Liver (tissue), 9 donors: ENCODE measurements around the gene MAP3K4. TPM values are rescaled to one million over a fixed set of nuclear protein-coding genes. Genes with fewer than 3 reads are reported as not detected.

Experiments
- DNase-seq: peaks from one replicate; pipeline ENCODE4 v3.0.0-alpha.2; 2017; ENCODE audit warnings: low spot score
- H3K27ac ChIP-seq, 2 donors: one replicate each; pipeline ENCODE4 v1.7.0; 2013; ENCODE audit warnings: inconsistent platforms in 2 of 2, low read length in 2 of 2, control low read depth in 1 of 2, low read depth in 1 of 2, mild to moderate bottlenecking in 1 of 2
- H3K27me3 ChIP-seq, 4 donors: one replicate each; pipeline versions ENCODE4 v1.6.1 to v1.7.0; 2013; ENCODE audit warnings: low read length in 3 of 4, inconsistent platforms in 1 of 4, mild to moderate bottlenecking in 1 of 4, moderate library complexity in 1 of 4; ENCODE audit not compliant: control insufficient read depth in 4 of 4, insufficient read depth in 4 of 4
- H3K36me3 ChIP-seq, 4 donors: one replicate each; pipeline versions ENCODE4 v1.6.1 to v1.7.0; 2013; ENCODE audit warnings: low read length in 3 of 4, mild to moderate bottlenecking in 3 of 4, low read depth in 1 of 4, moderate library complexity in 1 of 4; ENCODE audit not compliant: control insufficient read depth in 4 of 4, insufficient read depth in 3 of 4
- H3K4me1 ChIP-seq, 4 donors: one replicate each; pipeline versions ENCODE4 v1.6.1 to v1.7.0; 2013; ENCODE audit warnings: low read length in 3 of 4, mild to moderate bottlenecking in 3 of 4, moderate library complexity in 1 of 4; ENCODE audit not compliant: control insufficient read depth in 4 of 4, insufficient read depth in 4 of 4
- H3K4me3 ChIP-seq, 3 donors: one replicate each; pipeline versions ENCODE4 v1.6.1 to v1.7.0; 2013; ENCODE audit warnings: low read length in 3 of 3, control low read depth in 1 of 3, low read depth in 1 of 3, mild to moderate bottlenecking in 1 of 3
- H3K9ac ChIP-seq, 2 donors: one replicate each; pipeline ENCODE4 v1.7.0; 2013; ENCODE audit warnings: low read length in 2 of 2, mild to moderate bottlenecking in 2 of 2, moderate library complexity in 2 of 2, control low read depth in 1 of 2, low read depth in 1 of 2
- H3K9me3 ChIP-seq, 4 donors: one replicate each; pipeline versions ENCODE4 v1.6.1 to v1.7.0; 2013; ENCODE audit warnings: low read length in 3 of 4; ENCODE audit not compliant: control insufficient read depth in 4 of 4
- EGR1 ChIP-seq, 2 donors: IDR thresholded peaks; 2 replicates each; pipeline ENCODE4 v1.6.1; 2016 to 2018; ENCODE audit warnings: antibody characterized with exemption in 2 of 2, low read depth in 2 of 2
- FOXA1 ChIP-seq: IDR thresholded peaks from 2 replicates; pipeline ENCODE4 v1.6.1; 2016; ENCODE audit warnings: antibody characterized with exemption
- FOXA2 ChIP-seq: IDR thresholded peaks from 2 replicates; pipeline ENCODE4 v1.6.1; 2016; ENCODE audit warnings: antibody characterized with exemption
- GABPA ChIP-seq, 2 donors: IDR thresholded peaks in 1 of 2; conservative IDR thresholded peaks in 1 of 2; 2 replicates each; pipeline ENCODE4 v1.6.1; 2016; ENCODE audit warnings: antibody characterized with exemption in 2 of 2, mild to moderate bottlenecking in 1 of 2, moderate library complexity in 1 of 2
- HNF4A ChIP-seq, 2 donors: conservative IDR thresholded peaks; 2 replicates each; pipeline ENCODE4 v1.6.1; 2016; ENCODE audit warnings: antibody characterized with exemption in 2 of 2, mild to moderate bottlenecking in 2 of 2
- HNF4G ChIP-seq: IDR thresholded peaks from 2 replicates; pipeline ENCODE4 v1.6.1; 2016; ENCODE audit warnings: antibody characterized with exemption
- JUND ChIP-seq, 2 donors: IDR thresholded peaks; 2 replicates each; pipeline ENCODE4 v1.6.1; 2016; ENCODE audit warnings: antibody characterized with exemption in 2 of 2
- MAX ChIP-seq: IDR thresholded peaks from 2 replicates; pipeline ENCODE4 v1.6.1; 2016; ENCODE audit warnings: antibody characterized with exemption
- NR2F2 ChIP-seq: IDR thresholded peaks from 2 replicates; pipeline ENCODE4 v1.6.1; 2016; ENCODE audit warnings: antibody characterized with exemption
- RAD21 ChIP-seq, 2 donors: IDR thresholded peaks; 2 replicates each; pipeline ENCODE4 v1.6.1; 2016; ENCODE audit warnings: antibody characterized with exemption in 2 of 2, mild to moderate bottlenecking in 2 of 2
- RXRA ChIP-seq, 2 donors: IDR thresholded peaks; 2 replicates each; pipeline ENCODE4 v1.6.1; 2017 to 2018; ENCODE audit warnings: antibody characterized with exemption in 2 of 2, mild to moderate bottlenecking in 1 of 2
- SP1 ChIP-seq: IDR thresholded peaks from 2 replicates; pipeline ENCODE4 v1.6.1; 2018; ENCODE audit warnings: antibody characterized with exemption, mild to moderate bottlenecking
- TAF1 ChIP-seq: conservative IDR thresholded peaks from 2 replicates; pipeline ENCODE4 v1.6.1; 2016; ENCODE audit warnings: antibody characterized with exemption, mild to moderate bottlenecking
- YY1 ChIP-seq: IDR thresholded peaks from 2 replicates; pipeline ENCODE4 v1.6.1; 2016; ENCODE audit warnings: antibody characterized with exemption, mild to moderate bottlenecking
- WGBS: extraction: QIAGEN DNeasy Blood & Tissue Kit; methylation state at CpG from one replicate; pipeline ENCODE4 v1.1.7; 2013; 5-methylcytosine and 5-hydroxymethylcytosine counted together
- polyA plus RNA-seq, 2 donors: library from polyadenylated mRNA; stranded (reverse) in 1 of 2; unstranded in 1 of 2; fragments of 200-250 nt in 1 of 2; fragments of >200 nt in 1 of 2; fragmentation: Nextera tagmentation in 1 of 2; extraction: Ambion mirVana in 1 of 2; gene quantifications; one replicate each; pipeline versions ENCODE4 v1.2.1 to v1.2.3, GENCODE V29; 2013 to 2015
- total RNA-seq, 2 donors: library from RNA; depleted of rRNA; stranded (reverse); fragments of >200 nt; gene quantifications; one replicate each; pipeline ENCODE4 v1.2.3, GENCODE V29; 2014
- TF ChIP-seq, protein P1 (sequence below): IDR thresholded peaks from 2 replicates; pipeline ENCODE4 v1.6.1; 2016; ENCODE audit warnings: antibody characterized with exemption, mild to moderate bottlenecking
- TF ChIP-seq, protein P2 (sequence below): IDR thresholded peaks from 2 replicates; pipeline ENCODE4 v1.6.1; 2016; ENCODE audit warnings: antibody characterized with exemption
- TF ChIP-seq, protein P3 (sequence below): IDR thresholded peaks from 2 replicates; pipeline ENCODE4 v1.6.1; 2016; ENCODE audit warnings: antibody characterized with exemption
- TF ChIP-seq, protein P4 (sequence below): fragments of 150-350 bp; IDR thresholded peaks from 2 replicates; pipeline ENCODE4 v1.5.1; 2017; ENCODE audit warnings: improper control_type of control experiment, low read depth, low read length; ENCODE audit not compliant: missing input control
- donor health status: healthy.
- donor health status: healthy.
- donor health status: healthy.
- donor health status: healthy.
- donor health status: healthy.

Gene MAP3K4
- total and polyA plus RNA-seq, 4 donors, result 4.3 to 20.0 (median 11.7) TPM

DNA sequence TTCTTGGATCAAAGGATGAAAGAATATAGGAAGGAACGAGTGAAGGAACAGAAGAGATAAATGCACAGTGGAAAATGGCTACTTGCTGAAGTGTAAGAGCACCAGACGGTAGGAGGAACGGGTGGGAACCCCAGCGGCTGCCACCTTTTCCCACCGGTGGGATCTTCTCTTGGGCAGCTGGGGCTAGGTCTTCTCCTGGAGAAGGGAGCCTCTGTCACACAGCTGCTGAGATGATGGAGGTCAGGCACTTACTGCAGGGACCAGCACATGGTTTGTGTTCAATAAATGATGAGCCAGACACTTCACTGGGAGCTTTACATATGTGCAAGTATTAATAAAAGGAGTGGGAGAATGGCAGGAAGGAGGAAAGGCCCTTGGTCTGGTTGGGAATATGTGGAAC lies 158.6 kb downstream of the MAP3K4 start (continued):
- TF ChIP-seq, protein P1, sequence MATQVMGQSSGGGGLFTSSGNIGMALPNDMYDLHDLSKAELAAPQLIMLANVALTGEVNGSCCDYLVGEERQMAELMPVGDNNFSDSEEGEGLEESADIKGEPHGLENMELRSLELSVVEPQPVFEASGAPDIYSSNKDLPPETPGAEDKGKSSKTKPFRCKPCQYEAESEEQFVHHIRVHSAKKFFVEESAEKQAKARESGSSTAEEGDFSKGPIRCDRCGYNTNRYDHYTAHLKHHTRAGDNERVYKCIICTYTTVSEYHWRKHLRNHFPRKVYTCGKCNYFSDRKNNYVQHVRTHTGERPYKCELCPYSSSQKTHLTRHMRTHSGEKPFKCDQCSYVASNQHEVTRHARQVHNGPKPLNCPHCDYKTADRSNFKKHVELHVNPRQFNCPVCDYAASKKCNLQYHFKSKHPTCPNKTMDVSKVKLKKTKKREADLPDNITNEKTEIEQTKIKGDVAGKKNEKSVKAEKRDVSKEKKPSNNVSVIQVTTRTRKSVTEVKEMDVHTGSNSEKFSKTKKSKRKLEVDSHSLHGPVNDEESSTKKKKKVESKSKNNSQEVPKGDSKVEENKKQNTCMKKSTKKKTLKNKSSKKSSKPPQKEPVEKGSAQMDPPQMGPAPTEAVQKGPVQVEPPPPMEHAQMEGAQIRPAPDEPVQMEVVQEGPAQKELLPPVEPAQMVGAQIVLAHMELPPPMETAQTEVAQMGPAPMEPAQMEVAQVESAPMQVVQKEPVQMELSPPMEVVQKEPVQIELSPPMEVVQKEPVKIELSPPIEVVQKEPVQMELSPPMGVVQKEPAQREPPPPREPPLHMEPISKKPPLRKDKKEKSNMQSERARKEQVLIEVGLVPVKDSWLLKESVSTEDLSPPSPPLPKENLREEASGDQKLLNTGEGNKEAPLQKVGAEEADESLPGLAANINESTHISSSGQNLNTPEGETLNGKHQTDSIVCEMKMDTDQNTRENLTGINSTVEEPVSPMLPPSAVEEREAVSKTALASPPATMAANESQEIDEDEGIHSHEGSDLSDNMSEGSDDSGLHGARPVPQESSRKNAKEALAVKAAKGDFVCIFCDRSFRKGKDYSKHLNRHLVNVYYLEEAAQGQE, result no peak

DNA sequence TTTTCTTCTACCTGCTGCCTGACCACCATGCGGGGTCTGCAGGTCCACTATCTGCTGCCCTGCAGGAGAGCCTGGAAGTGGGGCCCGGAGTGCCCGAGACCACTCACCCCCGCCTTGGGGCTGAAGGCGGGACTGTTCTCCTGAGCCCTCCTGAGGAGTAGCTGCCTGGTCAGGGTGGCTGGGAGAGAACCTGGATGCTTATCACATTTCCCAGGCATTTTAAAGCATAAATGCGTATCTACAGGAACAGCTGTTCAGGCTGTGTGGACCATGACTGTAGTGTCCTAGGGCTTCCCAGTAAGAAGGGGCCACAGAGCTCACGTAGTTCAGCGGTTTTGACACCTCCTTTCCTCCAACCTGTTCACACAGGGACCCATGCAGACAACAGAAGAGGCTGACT lies 159.0 kb downstream of the MAP3K4 start:
- no peak for DNase-seq
- Histone ChIP-seq H3K36me3 (no peaks in the 10 kb centered on the region), H3K4me1 (no peaks in the 10 kb centered on the region), H3K9me3 (no peaks in the 10 kb centered on the region), H3K4me3 (no peak overlapping the region), H3K9ac (no peak overlapping the region), H3K27ac (no peak overlapping the region), H3K27me3 (no peaks in the 10 kb centered on the region)
- 94% methylated on average over 8 of the region's 8 CpGs for WGBS
- TF ChIP-seq TAF1, result no peak
- no peak for TF ChIP-seq EGR1 (IDR thresholded peaks at IDR 0.05; ENCODE audit: low read depth in 2 of 2)
- TF ChIP-seq, protein P2, sequence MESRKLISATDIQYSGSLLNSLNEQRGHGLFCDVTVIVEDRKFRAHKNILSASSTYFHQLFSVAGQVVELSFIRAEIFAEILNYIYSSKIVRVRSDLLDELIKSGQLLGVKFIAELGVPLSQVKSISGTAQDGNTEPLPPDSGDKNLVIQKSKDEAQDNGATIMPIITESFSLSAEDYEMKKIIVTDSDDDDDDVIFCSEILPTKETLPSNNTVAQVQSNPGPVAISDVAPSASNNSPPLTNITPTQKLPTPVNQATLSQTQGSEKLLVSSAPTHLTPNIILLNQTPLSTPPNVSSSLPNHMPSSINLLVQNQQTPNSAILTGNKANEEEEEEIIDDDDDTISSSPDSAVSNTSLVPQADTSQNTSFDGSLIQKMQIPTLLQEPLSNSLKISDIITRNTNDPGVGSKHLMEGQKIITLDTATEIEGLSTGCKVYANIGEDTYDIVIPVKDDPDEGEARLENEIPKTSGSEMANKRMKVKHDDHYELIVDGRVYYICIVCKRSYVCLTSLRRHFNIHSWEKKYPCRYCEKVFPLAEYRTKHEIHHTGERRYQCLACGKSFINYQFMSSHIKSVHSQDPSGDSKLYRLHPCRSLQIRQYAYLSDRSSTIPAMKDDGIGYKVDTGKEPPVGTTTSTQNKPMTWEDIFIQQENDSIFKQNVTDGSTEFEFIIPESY, result no peak
- TF ChIP-seq MAX, result no peak
- TF ChIP-seq, protein P3, sequence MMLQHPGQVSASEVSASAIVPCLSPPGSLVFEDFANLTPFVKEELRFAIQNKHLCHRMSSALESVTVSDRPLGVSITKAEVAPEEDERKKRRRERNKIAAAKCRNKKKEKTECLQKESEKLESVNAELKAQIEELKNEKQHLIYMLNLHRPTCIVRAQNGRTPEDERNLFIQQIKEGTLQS, result no peak
- TF ChIP-seq SP1, result no peak
- no peak for TF ChIP-seq YY1
- TF ChIP-seq NR2F2, result no peak
- no peak for TF ChIP-seq JUND (IDR thresholded peaks at IDR 0.05)
- TF ChIP-seq RXRA (IDR thresholded peaks at IDR 0.05), result no peak
- TF ChIP-seq, protein P1, result no peak
- TF ChIP-seq, protein P4, sequence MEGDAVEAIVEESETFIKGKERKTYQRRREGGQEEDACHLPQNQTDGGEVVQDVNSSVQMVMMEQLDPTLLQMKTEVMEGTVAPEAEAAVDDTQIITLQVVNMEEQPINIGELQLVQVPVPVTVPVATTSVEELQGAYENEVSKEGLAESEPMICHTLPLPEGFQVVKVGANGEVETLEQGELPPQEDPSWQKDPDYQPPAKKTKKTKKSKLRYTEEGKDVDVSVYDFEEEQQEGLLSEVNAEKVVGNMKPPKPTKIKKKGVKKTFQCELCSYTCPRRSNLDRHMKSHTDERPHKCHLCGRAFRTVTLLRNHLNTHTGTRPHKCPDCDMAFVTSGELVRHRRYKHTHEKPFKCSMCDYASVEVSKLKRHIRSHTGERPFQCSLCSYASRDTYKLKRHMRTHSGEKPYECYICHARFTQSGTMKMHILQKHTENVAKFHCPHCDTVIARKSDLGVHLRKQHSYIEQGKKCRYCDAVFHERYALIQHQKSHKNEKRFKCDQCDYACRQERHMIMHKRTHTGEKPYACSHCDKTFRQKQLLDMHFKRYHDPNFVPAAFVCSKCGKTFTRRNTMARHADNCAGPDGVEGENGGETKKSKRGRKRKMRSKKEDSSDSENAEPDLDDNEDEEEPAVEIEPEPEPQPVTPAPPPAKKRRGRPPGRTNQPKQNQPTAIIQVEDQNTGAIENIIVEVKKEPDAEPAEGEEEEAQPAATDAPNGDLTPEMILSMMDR, result no peak
- TF ChIP-seq FOXA2, result no peak
- no peak for TF ChIP-seq GABPA (IDR thresholded peaks at IDR 0.05 in 1 of 2, conservative IDR thresholded peaks at IDR 0.05 in 1 of 2)
- TF ChIP-seq RAD21 (IDR thresholded peaks at IDR 0.05), result no peak
- no peak for TF ChIP-seq HNF4A (conservative IDR thresholded peaks at IDR 0.05)
- TF ChIP-seq FOXA1, result no peak
- TF ChIP-seq HNF4G, result no peak
